OCI-LY7 (cell line): ENCODE results near the gene N4BP2. TPM values are rescaled to one million over a fixed set of nuclear protein-coding genes. Genes with fewer than 3 reads are reported as not detected.

Experiments
- BruUV-seq: library from RNA; stranded (reverse); fragments of 400-500 nt; replicated peaks from 2 replicates; lab custom pipeline; 2021; lab: Mats Ljungman, UMichigan
- CTCF ChIA-PET: fragments of 300-600 bp; sonication (Branson Sonifier 250); formaldehyde crosslinking; loops from one replicate; lab custom pipeline; 2022; ENCODE audit warnings: antibody characterized with exemption; ENCODE audit not compliant: unreplicated experiment; lab: Charles Lee
- POLR2A ChIA-PET: fragments of 300-600 bp; sonication (Branson Sonifier 250); formaldehyde crosslinking; loops from one replicate; lab custom pipeline; 2022; ENCODE audit warnings: antibody characterized with exemption; lab: Charles Lee
- DNase-seq: peaks from one replicate; pipeline ENCODE4 v3.0.0-alpha.2; 2015; ENCODE audit warnings: low spot score
- H2AFZ ChIP-seq: fragments of 200-600 bp; sonication (generic), shearing (Covaris generic); 2 replicates; pipeline ENCODE4 v1.6.1; 2014; ENCODE audit warnings: mild to moderate bottlenecking, antibody characterized with exemption, low read length, moderate library complexity
- H3K27ac ChIP-seq: fragments of 200-600 bp; sonication (generic); 2 replicates; pipeline ENCODE4 v1.5.1; 2014; ENCODE audit warnings: mixed run types, low read depth, mild to moderate bottlenecking, moderate library complexity, low read length, inconsistent platforms; ENCODE audit not compliant: poor library complexity, severe bottlenecking
- H3K36me3 ChIP-seq: fragments of 200-600 bp; sonication (generic); 2 replicates; pipeline ENCODE4 v1.6.1; 2014; ENCODE audit warnings: mild to moderate bottlenecking, antibody characterized with exemption, low read length, moderate library complexity, mixed read lengths; ENCODE audit not compliant: insufficient read depth
- H3K4me1 ChIP-seq: fragments of 200-600 bp; sonication (generic); 2 replicates; pipeline ENCODE4 v1.5.1; 2014; ENCODE audit warnings: mild to moderate bottlenecking, low read length; ENCODE audit not compliant: insufficient read depth, poor library complexity, severe bottlenecking
- H3K4me2 ChIP-seq: fragments of 200-600 bp; sonication (generic); 2 replicates; pipeline ENCODE4 v1.6.1; 2014; ENCODE audit warnings: mild to moderate bottlenecking, low read length
- H3K4me3 ChIP-seq: fragments of 200-600 bp; sonication (generic); 2 replicates; pipeline ENCODE4 v1.5.1; 2014; ENCODE audit warnings: mild to moderate bottlenecking, low read depth, low read length; ENCODE audit not compliant: poor library complexity, severe bottlenecking
- H3K79me2 ChIP-seq: fragments of 200-600 bp; sonication (generic); 2 replicates; pipeline ENCODE4 v1.6.1; 2016; ENCODE audit warnings: low read depth, mild to moderate bottlenecking, low read length, moderate library complexity, mixed read lengths; ENCODE audit not compliant: insufficient read depth
- H3K9me2 ChIP-seq: fragments of 200-600 bp; sonication (generic); 2 replicates; pipeline ENCODE4 v1.6.1; 2016; ENCODE audit warnings: mild to moderate bottlenecking, low read length, mixed read lengths; ENCODE audit not compliant: insufficient read depth
- H3K9me3 ChIP-seq: fragments of 200-600 bp; sonication (generic); 2 replicates; pipeline ENCODE4 v1.6.1; 2014; ENCODE audit warnings: mild to moderate bottlenecking, mixed run types, low read length, mixed read lengths
- H4K20me1 ChIP-seq: fragments of 200-600 bp; sonication (generic); 2 replicates; pipeline ENCODE4 v1.6.1; 2014; ENCODE audit warnings: mild to moderate bottlenecking, antibody characterized with exemption, low read length, moderate library complexity, mixed read lengths; ENCODE audit not compliant: insufficient read depth
- EZH2phosphoT487 ChIP-seq: fragments of 200-600 bp; sonication (generic); IDR thresholded peaks from 2 replicates; pipeline ENCODE4 v1.6.1; 2018; ENCODE audit warnings: low read depth, borderline replicate concordance, mild to moderate bottlenecking, mixed run types, antibody characterized with exemption, low read length, moderate library complexity, mixed read lengths
- intact Hi-C: fragments of 100-400 bp; cut with micrococcal nuclease; formaldehyde crosslinking; loops from one replicate; pipeline ENCODE4 v1.10.0; 2022; ENCODE audit not compliant: unreplicated experiment
- total RNA-seq, 2 experiments: library from RNA; depleted of rRNA in 1 of 2; stranded (reverse); fragments of >200 nt in 1 of 2; shearing (Covaris generic) in 1 of 2; gene quantifications; 2 replicates each; pipeline ENCODE4 v1.2.3, GENCODE V29; 2014 to 2022
- TF ChIP-seq, protein P1 (sequence below): fragments of 200-600 bp; sonication (generic); conservative IDR thresholded peaks from 2 replicates; pipeline ENCODE4 v1.5.1; 2014; ENCODE audit warnings: mild to moderate bottlenecking, antibody characterized with exemption, low read length, moderate library complexity, mixed read lengths

N4BP2 gene
- total RNA-seq, 2 experiments from 2014 or later = 11.4 to 17.8 TPM

DNA sequence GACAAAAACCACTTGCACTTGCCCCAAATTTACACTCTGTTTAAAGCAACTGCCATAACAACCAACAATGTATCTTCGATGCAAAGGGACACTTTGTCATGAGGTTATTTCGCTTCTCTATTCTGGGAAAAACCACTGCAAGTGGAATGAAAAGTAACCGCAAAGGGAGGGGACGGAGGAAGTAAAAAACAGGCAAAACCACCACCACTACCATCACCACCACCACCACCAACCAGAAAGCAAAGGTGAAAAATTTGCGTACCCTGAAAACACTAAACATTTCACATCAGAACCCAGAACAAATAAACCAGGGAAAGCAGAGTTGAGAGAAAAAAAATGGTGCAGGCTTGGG, 1.2 kb upstream of the N4BP2 start:
- Histone ChIP-seq H3K79me2 (peaks cover 20% of the 10 kb centered on the region), H3K4me1 (peaks cover 38% of the 10 kb centered on the region), H3K4me2 (peak overlapping the region; percentile 87), H3K9me2 (no peaks in the 10 kb centered on the region), H3K36me3 (no peaks in the 10 kb centered on the region), H3K9me3 (no peaks in the 10 kb centered on the region), H2AFZ (peak overlapping the region; percentile 94), H3K27ac (peak overlapping the region; percentile 79), H3K4me3 (peak overlapping the region; percentile 79), H4K20me1 (no peaks in the 10 kb centered on the region)
- TF ChIP-seq, protein P1, sequence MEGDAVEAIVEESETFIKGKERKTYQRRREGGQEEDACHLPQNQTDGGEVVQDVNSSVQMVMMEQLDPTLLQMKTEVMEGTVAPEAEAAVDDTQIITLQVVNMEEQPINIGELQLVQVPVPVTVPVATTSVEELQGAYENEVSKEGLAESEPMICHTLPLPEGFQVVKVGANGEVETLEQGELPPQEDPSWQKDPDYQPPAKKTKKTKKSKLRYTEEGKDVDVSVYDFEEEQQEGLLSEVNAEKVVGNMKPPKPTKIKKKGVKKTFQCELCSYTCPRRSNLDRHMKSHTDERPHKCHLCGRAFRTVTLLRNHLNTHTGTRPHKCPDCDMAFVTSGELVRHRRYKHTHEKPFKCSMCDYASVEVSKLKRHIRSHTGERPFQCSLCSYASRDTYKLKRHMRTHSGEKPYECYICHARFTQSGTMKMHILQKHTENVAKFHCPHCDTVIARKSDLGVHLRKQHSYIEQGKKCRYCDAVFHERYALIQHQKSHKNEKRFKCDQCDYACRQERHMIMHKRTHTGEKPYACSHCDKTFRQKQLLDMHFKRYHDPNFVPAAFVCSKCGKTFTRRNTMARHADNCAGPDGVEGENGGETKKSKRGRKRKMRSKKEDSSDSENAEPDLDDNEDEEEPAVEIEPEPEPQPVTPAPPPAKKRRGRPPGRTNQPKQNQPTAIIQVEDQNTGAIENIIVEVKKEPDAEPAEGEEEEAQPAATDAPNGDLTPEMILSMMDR = no peak
- no peak for TF ChIP-seq EZH2phosphoT487
- POLR2A ChIA-PET = interaction anchor here (0.7 to 1.6 kb wide), 6 partner anchors 16 to 358 kb away, joined by 3 to 7 read pairs (median 5); partner anchors contain the start of gene UBE2K
- no peak for DNase-seq
- TSS peak; percentile 86 for BruUV-seq
- CTCF ChIA-PET = interaction anchor here (1.5 kb wide), 1 partner anchor 253 kb away, joined by 11 read pairs; no protein-coding TSS in a partner anchor
- intact Hi-C loops = loop anchor here (5.0 to 10.0 kb wide), 4 partner anchors 97 to 667 kb away; partner anchors contain the start of gene UBE2K

DNA sequence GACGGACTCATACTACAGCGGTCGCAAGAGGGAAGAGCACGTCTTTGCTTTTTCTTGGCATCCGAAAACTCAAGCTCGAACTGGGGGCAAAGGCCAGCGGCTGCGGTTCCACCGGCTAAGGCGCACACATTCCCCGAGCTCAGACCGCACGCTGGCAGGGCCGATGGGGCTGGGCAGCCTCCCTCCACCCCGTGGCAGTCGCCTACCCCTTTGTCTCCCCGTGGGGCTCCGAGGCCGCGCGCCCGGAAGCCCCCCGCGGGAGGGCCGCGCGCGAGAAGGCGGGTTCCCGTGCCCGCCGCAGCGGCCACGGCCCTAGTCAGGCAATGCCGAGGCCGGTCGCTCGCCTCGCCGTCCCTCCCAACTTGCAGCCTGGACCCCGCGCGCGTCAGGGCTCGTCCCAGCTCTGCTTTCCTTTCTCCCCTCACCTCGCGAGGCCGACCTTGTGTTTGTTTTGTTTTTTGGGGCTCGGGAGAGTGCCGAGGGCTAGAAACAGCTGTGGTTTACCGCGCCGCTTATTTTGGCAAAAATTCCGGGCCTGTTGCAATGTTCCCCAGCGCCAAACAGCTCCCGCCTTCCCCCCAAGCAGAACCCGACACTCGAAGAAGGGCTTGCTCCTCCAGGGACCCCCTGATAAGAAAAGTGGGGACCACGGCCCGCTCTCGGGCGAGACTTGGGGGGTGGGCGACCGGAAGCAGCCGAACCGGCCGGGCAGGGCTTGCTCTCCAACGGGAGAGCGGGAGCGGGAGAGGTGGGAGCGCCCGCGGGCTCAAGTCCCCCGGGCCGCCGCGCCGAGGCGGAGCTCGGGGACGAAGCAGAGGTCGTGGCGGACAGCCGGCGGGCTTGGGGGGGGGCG, 561 bp upstream of the N4BP2 start:
- no peaks in the 10 kb centered on the region for H3K9me2 ChIP-seq
- DNase-seq = peak; percentile 78
- H3K27ac ChIP-seq = peak overlapping the region; percentile 79
- no peaks in the 10 kb centered on the region for H3K9me3 ChIP-seq
- H4K20me1 ChIP-seq = no peaks in the 10 kb centered on the region
- CTCF ChIA-PET = interaction anchor here (0.6 to 1.5 kb wide), 3 partner anchors 252 to 458 kb away, joined by 4 to 11 read pairs (median 5); no protein-coding TSS in a partner anchor
- intact Hi-C loops = loop anchor here (1.0 to 10.0 kb wide), 8 partner anchors 79 to 666 kb away; partner anchors contain the start of genes PDS5A, RHOH and UBE2K
- H3K4me3 ChIP-seq = peak overlapping the region; percentile 79
- no peak for TF ChIP-seq EZH2phosphoT487
- TF ChIP-seq, protein P1 = no peak
- peak overlapping the region; percentile 94 for H2AFZ ChIP-seq
- POLR2A ChIA-PET = interaction anchor here (0.6 to 1.6 kb wide), 11 partner anchors 11 to 437 kb away, joined by 3 to 7 read pairs (median 4); partner anchors contain the start of gene UBE2K
- H3K4me1 ChIP-seq = peaks cover 38% of the 10 kb centered on the region
- BruUV-seq = no TSS peak
- H3K36me3 ChIP-seq = no peaks in the 10 kb centered on the region
- peak overlapping the region; percentile 87 for H3K4me2 ChIP-seq
- H3K79me2 ChIP-seq = peaks cover 20% of the 10 kb centered on the region
